SK-N-SH (cell line): ENCODE results near the gene SORBS1. TPM values are rescaled to one million over a fixed set of nuclear protein-coding genes. Genes with fewer than 3 reads are reported as not detected.

Source experiments
- CTCF ChIA-PET: fragments of 300-600, 350-600 bp; formaldehyde crosslinking; extraction: SDS; loops from one replicate; lab custom pipeline; 2021; lab: Yijun Ruan, JAX
- POLR2A ChIA-PET: fragments of 350-600 bp; sonication (Branson Sonifier 250); formaldehyde crosslinking; extraction: SDS; loops from one replicate; lab custom pipeline; 2020; ENCODE audit warnings: antibody characterized with exemption, inconsistent platforms; lab: Yijun Ruan, JAX
- DNase-seq: peaks from one replicate; pipeline ENCODE4 v3.0.0; 2012
- H2AFZ ChIP-seq: fragments of 200-600 bp; sonication (generic); 2 replicates; pipeline ENCODE4 v1.8.1; 2016; ENCODE audit warnings: antibody characterized with exemption, mild to moderate bottlenecking, low read depth
- H3F3A ChIP-seq: fragments of 200-600 bp; sonication (generic); replicated peaks from 2 replicates; pipeline ENCODE3; 2016; ENCODE audit warnings: antibody characterized with exemption, mild to moderate bottlenecking; ENCODE audit not compliant: insufficient read depth
- H3K27ac ChIP-seq, 2 experiments: fragments of 200-500 bp in 1 of 2; fragments of 200-600 bp in 1 of 2; sonication (Bioruptor generic) in 1 of 2; sonication (generic), shearing (Covaris generic) in 1 of 2; 2 replicates each; pipeline versions ENCODE4 v1.5.1 to v1.6.1; 2014 to 2016; ENCODE audit warnings: low read depth in 2 of 2, inconsistent platforms in 1 of 2, low read length in 1 of 2, mild to moderate bottlenecking in 1 of 2, mixed read lengths in 1 of 2
- H3K27me3 ChIP-seq: fragments of 200-600 bp; sonication (generic), shearing (Covaris generic); 2 replicates; pipeline ENCODE4 v1.6.1; 2016; ENCODE audit warnings: mixed run types; ENCODE audit not compliant: insufficient read depth
- H3K36me3 ChIP-seq, 2 experiments: fragments of 200-500 bp in 1 of 2; fragments of 200-600 bp in 1 of 2; sonication (Bioruptor generic) in 1 of 2; sonication (generic) in 1 of 2; replicated peaks in 1 of 2; 2 replicates each; pipeline versions ENCODE3 to v1.5.1; 2014 to 2016; ENCODE audit warnings: low read length in 1 of 2, mild to moderate bottlenecking in 1 of 2; ENCODE audit not compliant: insufficient read depth in 2 of 2, control insufficient read depth in 1 of 2
- H3K4me1 ChIP-seq, 2 experiments: fragments of 200-500 bp in 1 of 2; fragments of 200-600 bp in 1 of 2; sonication (Bioruptor generic) in 1 of 2; sonication (generic), shearing (Covaris generic) in 1 of 2; 2 replicates each; pipeline versions ENCODE4 v1.5.1 to v1.6.1; 2014 to 2016; ENCODE audit warnings: low read depth in 1 of 2, low read length in 1 of 2, mixed run types in 1 of 2; ENCODE audit not compliant: insufficient read depth in 2 of 2, control insufficient read depth in 1 of 2
- H3K4me2 ChIP-seq: fragments of 200-600 bp; sonication (generic), shearing (Covaris generic); 2 replicates; pipeline ENCODE4 v1.6.1; 2017; ENCODE audit warnings: mixed run types
- H3K4me3 ChIP-seq, 2 experiments: fragments of 200-500 bp in 1 of 2; fragments of 200-600 bp in 1 of 2; sonication (Bioruptor generic) in 1 of 2; sonication (generic), shearing (Covaris generic) in 1 of 2; 2 replicates each; pipeline versions ENCODE4 v1.5.1 to v1.8.1; 2014 to 2016; ENCODE audit warnings: low read depth in 2 of 2, inconsistent platforms in 1 of 2, low read length in 1 of 2, mild to moderate bottlenecking in 1 of 2, mixed read lengths in 1 of 2, moderate library complexity in 1 of 2
- H3K79me2 ChIP-seq: fragments of 200-600 bp; sonication (generic); 2 replicates; pipeline ENCODE4 v1.8.1; 2017; ENCODE audit warnings: mild to moderate bottlenecking; ENCODE audit not compliant: insufficient read depth
- H3K9ac ChIP-seq: fragments of 200-600 bp; sonication (generic); 2 replicates; pipeline ENCODE4 v1.6.1; 2017; ENCODE audit warnings: mixed run types
- H3K9me2 ChIP-seq: fragments of 200-600 bp; sonication (generic); 2 replicates; pipeline ENCODE4 v1.6.1; 2017; ENCODE audit warnings: mixed run types
- H3K9me3 ChIP-seq: fragments of 200-600 bp; sonication (generic); 2 replicates; pipeline ENCODE4 v1.6.1; 2017; ENCODE audit warnings: mixed run types, mild to moderate bottlenecking, moderate library complexity
- H4K20me1 ChIP-seq: fragments of 200-600 bp; sonication (generic); 2 replicates; pipeline ENCODE4 v1.6.1; 2017; ENCODE audit warnings: mild to moderate bottlenecking, mixed run types; ENCODE audit not compliant: insufficient read depth
- CHD2 ChIP-seq: fragments of 150-350 bp; IDR thresholded peaks from 2 replicates; pipeline ENCODE4 v1.6.1; 2018; ENCODE audit warnings: low read length; ENCODE audit not compliant: partially characterized antibody
- GABPA ChIP-seq: IDR thresholded peaks from 2 replicates; pipeline ENCODE4 v1.4.0; 2012; ENCODE audit warnings: low read depth, mild to moderate bottlenecking
- MXI1 ChIP-seq: IDR thresholded peaks from 2 replicates; pipeline ENCODE4 v1.6.1; 2012; ENCODE audit warnings: mild to moderate bottlenecking, low read depth, low read length, improper control_type of control experiment
- RFX5 ChIP-seq: IDR thresholded peaks from 2 replicates; pipeline ENCODE4 v1.6.1; 2012; ENCODE audit warnings: mild to moderate bottlenecking, improper control_type of control experiment, low read length
- TAF1 ChIP-seq: IDR thresholded peaks from 2 replicates; pipeline ENCODE4 v1.6.1; 2012; ENCODE audit warnings: low read depth, mild to moderate bottlenecking, low read length, moderate library complexity, borderline replicate concordance
- YY1 ChIP-seq: IDR thresholded peaks from 2 replicates; pipeline ENCODE4 v1.4.0; 2012; ENCODE audit warnings: low read depth, mild to moderate bottlenecking
- ZBTB33 ChIP-seq: IDR thresholded peaks from 2 replicates; pipeline ENCODE4 v1.4.0; 2012; ENCODE audit warnings: low read depth, borderline replicate concordance
- WGBS: methylation state at CpG from one replicate; pipeline ENCODE4 v1.1.6; 2017; ENCODE audit warnings: low lambda C conversion rate; 5-methylcytosine and 5-hydroxymethylcytosine counted together
- polyA plus RNA-seq, 3 experiments: library from polyadenylated mRNA; depleted of rRNA; stranded (reverse); fragments of >200 nt; gene quantifications; 2 replicates each; pipeline ENCODE4 v1.2.3, GENCODE V29; 2012

The SORBS1 gene
- polyA plus RNA-seq, 1 of the 3 experiments (the other 2 are of a cell fraction): 0.36 TPM

GRCh38 chr10:95522117-95522516 is 39.1 kb downstream of the SORBS1 start:
- no peaks in the 10 kb centered on the region for H4K20me1 ChIP-seq
- TF ChIP-seq GABPA: no peak
- TF ChIP-seq, all 33 proteins: peak for 0
- Histone ChIP-seq H3K9me2 (no peaks in the 10 kb centered on the region), H3F3A (no peaks in the 10 kb centered on the region), H3K27ac (no peak overlapping the region), H3K4me3 (no peak overlapping the region), H3K4me1 (peaks cover 0 to 9% of the 10 kb centered on the region in 2 experiments; a peak in 1 of 4 replicates), H3K36me3 (no peaks in the 10 kb centered on the region), H3K4me2 (no peak overlapping the region), H3K9me3 (no peaks in the 10 kb centered on the region), H3K9ac (no peak overlapping the region), H3K27me3 (no peaks in the 10 kb centered on the region; the same call in 1 of the 2 replicates), H2AFZ (no peak overlapping the region), H3K79me2 (no peaks in the 10 kb centered on the region)
- POLR2A ChIA-PET: no interaction called here
- DNase-seq: no peak
- CTCF ChIA-PET: no interaction called here
- WGBS: 71% methylated on average over 2 of the region's 2 CpGs

- Histone ChIP-seq H3K4me1 (peaks cover 0 to 9% of the 10 kb centered on the region in 2 experiments; a peak in 1 of 4 replicates), H3K4me3 (no peak overlapping the region), H3K4me2 (no peak overlapping the region), H3K27me3 (no peaks in the 10 kb centered on the region), H3K36me3 (no peaks in the 10 kb centered on the region), H3K9ac (no peak overlapping the region), H3F3A (no peaks in the 10 kb centered on the region), H3K9me2 (no peaks in the 10 kb centered on the region), H3K27ac (no peak overlapping the region), H3K79me2 (no peaks in the 10 kb centered on the region; the same call in 1 of the 2 replicates), H3K9me3 (no peaks in the 10 kb centered on the region), H2AFZ (no peak overlapping the region), H4K20me1 (no peaks in the 10 kb centered on the region)
- TF ChIP-seq CHD2: no peak
- TF ChIP-seq RFX5: no peak
- no peak for TF ChIP-seq ZBTB33
- no peak for TF ChIP-seq MXI1
- 77% methylated on average over 1 of the region's 1 CpG for WGBS
- CTCF ChIA-PET: interaction anchor here (0.9 to 2.0 kb wide), 3 partner anchors 42 to 84 kb away, joined by 3 to 5 read pairs (median 3); no protein-coding TSS in a partner anchor
- POLR2A ChIA-PET: no interaction called here
- no peak for DNase-seq
Observed at GRCh38 chr10:95520617-95521016, 40.6 kb downstream of the SORBS1 start.

GRCh38 chr10:95518455-95519452 is 42.4 kb downstream of the SORBS1 start:
- no peak overlapping the region for H3K27ac ChIP-seq
- H3K36me3 ChIP-seq: no peaks in the 10 kb centered on the region
- DNase-seq: no peak
- H3F3A ChIP-seq: no peaks in the 10 kb centered on the region
- H3K4me3 ChIP-seq: no peak overlapping the region
- ChIA-PET CTCF (interaction anchor here (1.0 to 2.0 kb wide), 4 partner anchors 8 to 83 kb away, joined by 3 to 5 read pairs (median 4); no protein-coding TSS in a partner anchor), POLR2A (no interaction called here)
- no peak overlapping the region for H3K9ac ChIP-seq
- H3K4me1 ChIP-seq: peaks cover 0 to 9% of the 10 kb centered on the region in 2 experiments; a peak in 1 of 4 replicates
- H3K79me2 ChIP-seq: no peaks in the 10 kb centered on the region; the same call in 1 of the 2 replicates
- no peak overlapping the region for H3K4me2 ChIP-seq
- H4K20me1 ChIP-seq: no peaks in the 10 kb centered on the region
- H3K9me3 ChIP-seq: no peaks in the 10 kb centered on the region
- TF ChIP-seq YY1: no peak
- no peak for TF ChIP-seq CHD2
- no peak for TF ChIP-seq TAF1
- H3K27me3 ChIP-seq: no peaks in the 10 kb centered on the region
- WGBS: 76% methylated on average over 8 of the region's 8 CpGs
- H2AFZ ChIP-seq: no peak overlapping the region
- no peaks in the 10 kb centered on the region for H3K9me2 ChIP-seq
